GM21526 (cell line): ENCODE data around the gene SMIM23.
"Not testable (repeated sequence)": the region's sequence is repeated elsewhere in the genome, so short reads cannot be mapped to it uniquely, and the experiment has no call there.

Source experiments
- ATAC-seq: cut with Tn5 transposase; IDR thresholded peaks from one replicate; pipeline ENCODE4 v1.9.1; 2021; ENCODE audit warnings: moderate library complexity; ENCODE audit not compliant: unreplicated experiment, low FRiP score

The SMIM23 gene

DNA sequence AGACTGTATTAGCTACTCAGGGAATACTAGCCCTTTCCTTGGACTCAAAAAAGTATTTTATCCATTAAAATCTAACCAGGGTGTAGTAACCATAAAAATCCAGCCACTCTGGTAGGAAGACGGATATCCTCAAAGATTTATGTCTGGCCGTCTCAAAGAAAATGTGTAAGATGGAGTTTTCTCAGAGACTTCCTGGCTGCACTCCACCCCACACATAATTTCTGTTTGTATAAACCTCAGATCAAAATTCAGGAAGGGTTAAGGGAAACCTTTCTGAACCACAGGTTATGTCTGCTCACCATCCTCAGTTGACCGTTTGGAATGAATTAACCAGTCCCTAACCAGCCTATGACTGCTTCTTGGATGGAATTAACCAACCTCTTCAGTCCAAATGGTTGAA lies 13.8 kb upstream of the SMIM23 start:
- ATAC-seq = no peak

DNA sequence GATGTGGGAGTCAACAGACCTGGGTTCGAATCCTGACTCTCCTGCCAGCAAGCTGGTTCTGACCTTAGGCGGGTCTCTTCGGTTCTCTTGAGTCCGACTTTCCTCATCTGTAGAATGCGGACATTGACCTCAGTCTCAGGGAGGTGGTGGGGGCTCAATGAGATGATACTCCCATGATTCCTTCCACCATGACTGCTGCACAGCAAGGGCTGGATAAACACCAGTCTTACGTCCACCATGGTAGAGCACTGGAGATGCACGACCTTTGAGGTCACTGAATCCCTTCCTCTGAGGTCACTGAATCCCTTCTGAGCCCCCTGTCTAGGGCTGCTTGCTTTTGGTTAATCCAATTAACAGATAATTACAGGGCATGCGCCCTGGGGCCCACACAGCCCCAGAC lies 12.5 kb upstream of the SMIM23 start:
- ATAC-seq = no peak

DNA sequence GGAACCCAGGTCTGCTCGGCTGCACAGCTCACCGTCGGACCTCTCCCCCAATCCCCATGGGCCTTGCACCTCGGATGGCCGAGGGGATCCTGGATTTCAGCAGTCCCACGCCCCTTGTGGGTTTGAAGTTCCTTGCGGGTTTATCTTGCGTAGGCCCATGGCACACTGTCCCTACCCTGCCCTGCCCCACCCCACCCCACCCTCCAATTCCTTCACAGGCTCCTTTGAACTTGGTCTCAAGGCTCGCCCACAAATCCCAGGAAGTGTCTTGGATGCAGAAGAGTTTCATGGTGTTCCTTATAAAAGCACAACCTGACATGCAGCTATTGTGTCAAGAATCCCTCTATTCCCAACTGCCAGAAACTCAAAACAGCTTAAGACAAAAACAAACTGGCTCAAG lies 11.2 kb upstream of the SMIM23 start:
- no peak for ATAC-seq

DNA sequence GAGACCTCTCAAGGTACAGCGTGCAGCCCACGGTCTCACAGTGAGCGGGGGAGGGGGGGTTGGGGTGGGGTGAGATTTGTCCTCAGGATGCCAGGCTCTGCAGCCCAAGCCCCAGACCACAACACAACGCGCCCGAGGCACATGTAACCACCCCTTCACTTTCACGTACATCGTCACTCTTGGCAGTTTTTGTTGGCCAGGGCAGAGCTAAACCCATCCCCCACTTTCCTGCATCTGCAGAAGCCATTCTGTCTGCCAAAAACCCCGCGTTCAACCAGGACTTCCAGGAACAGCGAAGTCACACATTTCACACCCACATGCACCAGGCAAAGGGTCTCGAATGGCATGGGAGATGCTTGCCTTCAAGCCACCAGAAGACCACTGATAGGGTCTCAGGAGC lies 9.4 kb upstream of the SMIM23 start:
- ATAC-seq = no peak

DNA sequence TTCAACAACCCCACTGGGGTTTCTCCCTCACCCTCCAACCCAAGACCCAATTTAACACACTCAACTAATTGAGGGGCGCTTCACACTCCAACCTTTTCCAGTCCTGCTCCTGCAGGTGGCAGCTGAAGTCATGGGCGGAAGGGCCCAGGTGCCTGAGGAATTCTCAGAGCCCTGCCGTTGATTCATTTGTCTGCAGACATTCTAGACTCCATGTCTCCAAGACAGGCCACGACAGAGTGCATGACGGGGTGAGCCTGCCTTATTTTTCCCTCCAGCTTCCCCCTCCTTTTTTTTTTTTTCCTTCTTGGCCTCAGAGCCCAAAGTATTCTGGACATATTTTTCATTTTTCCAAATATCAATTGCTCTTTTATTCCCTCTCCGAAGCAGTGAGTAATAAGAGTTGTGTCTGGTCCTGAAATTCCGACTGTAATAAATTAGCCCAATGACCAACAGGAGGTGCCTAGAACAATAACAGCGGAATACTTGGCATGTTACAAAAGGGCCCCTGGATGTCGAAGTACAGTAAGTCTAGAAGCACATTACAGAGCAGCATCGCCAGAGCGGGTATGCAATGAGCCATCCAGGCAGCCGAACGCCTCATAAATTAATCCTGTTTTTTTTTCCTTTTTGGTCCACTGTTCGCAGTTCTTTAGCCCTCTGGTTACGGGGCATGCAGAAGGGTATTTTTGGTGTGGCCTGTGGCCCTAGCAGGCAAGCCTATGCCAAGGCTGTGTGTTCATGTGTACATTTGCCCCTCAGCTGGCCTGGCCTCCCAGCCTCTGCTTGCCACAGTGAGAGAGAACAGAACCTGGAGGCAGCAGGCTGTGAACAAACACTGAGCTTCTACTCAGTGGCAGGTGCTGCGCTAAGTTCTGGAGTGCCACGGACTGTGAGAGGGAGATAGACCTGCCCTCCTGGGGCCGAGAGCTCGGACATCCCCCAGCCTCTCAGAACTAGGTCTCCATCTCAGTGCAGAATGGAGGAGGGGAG lies 8.6 kb upstream of the SMIM23 start:
- ATAC-seq = no peak

DNA sequence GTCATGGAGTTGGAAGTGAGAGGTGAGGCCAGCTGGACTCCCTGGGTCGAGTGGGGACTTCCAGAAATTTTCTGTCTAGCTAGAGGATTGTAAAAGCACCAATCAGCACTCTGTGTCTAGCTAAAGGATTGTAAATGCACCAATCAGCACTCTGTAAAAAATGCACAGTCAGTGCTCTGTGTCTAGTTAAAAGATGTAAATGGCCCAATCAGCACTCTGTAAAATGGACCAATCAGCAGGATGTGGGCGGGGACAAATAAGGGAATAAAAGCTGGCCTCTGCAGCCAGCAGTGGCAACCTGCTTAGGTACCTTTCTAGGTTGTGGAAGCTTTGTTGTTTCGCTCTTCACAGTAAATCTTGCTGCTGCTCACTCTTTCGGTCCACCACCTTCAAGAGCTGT lies 3.9 kb upstream of the SMIM23 start:
- ATAC-seq = not testable (repeated sequence)

GRCh38 chr5:171782332-171782966 lies 3.2 kb upstream of the SMIM23 start:
- no peak for ATAC-seq

DNA sequence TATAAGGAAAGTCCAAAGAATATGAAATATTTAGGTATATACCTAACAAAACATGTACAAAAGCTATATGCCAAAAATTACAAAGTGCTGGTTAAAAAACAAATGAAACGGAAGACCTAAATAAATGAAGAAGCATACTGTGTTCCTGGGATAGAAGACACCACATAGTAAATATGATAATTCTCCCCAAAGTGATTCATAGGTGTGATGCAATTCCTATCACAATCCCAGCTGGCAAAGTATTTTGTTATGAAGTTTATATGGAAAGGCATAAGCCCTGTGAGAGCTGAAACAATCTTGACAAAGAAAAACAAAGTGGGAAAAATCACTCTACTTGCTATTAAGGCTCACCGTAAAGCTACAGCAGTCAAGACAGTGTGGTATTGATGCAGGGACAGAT lies 2.6 kb upstream of the SMIM23 start:
- no peak for ATAC-seq

DNA sequence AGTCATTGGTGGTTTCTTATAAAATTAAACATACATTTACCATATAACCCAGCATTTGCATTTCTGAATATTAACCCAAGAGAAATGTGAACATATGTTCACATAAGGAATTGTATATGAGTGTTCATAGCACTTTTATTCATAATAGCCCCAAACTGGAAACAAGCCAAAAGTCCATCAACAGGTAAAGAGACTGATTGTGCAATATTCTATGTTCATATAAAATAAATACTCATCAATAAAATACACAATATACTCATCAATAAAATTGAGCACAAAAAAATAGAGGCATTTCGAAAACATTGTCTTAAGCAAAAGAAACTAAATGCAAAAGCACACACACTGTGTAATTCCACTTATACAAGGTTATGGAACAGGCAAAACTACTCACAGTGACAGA lies 3.7 kb downstream of the SMIM23 start:
- ATAC-seq = no peak

GRCh38 chr5:171790408-171790807 lies 4.8 kb downstream of the SMIM23 start:
- ATAC-seq = no peak

DNA sequence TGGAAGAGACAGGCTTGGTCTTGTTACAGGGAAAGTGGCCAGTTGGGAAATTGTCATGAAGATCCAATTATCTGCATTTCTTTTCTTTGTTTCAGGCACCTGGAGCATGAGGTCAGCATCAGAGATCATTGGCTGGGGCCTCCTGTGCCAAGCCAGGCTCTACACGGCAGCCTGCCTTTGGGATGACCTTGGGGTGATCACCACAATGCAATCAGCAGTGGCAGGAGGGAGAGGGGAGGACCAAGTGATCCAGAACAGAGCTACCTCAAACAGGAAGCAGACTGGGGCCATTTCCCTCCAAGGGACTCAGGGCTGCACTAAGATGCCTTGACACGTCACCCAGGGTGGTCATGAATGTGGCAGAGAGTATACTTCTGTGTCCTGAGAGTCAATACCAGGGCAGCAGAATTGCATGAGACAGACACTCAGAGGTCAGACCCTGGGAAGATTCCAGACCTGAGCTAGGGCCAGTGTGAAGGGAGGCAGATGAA lies 8.9 kb downstream of the SMIM23 start:
- no peak for ATAC-seq

DNA sequence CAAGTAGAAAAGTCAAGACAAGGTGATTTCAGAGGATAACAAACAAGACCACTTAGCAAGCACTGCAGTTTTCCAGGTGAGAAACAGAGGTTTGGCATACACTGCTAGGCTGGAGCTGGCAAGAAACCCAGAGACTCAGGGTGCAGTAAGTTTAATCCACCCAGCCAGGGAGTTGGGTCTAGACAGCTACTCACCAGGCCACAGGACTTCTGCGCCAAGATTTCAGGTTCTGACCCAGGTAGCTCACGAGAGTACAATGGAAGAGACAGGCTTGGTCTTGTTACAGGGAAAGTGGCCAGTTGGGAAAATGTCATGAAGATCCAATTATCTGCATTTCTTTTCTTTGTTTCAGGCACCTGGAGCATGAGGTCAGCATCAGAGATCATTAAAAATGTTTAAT lies 9.8 kb downstream of the SMIM23 start:
- ATAC-seq = no peak

GRCh38 chr5:171796436-171796835 lies 10.8 kb downstream of the SMIM23 start:
- no peak for ATAC-seq

DNA sequence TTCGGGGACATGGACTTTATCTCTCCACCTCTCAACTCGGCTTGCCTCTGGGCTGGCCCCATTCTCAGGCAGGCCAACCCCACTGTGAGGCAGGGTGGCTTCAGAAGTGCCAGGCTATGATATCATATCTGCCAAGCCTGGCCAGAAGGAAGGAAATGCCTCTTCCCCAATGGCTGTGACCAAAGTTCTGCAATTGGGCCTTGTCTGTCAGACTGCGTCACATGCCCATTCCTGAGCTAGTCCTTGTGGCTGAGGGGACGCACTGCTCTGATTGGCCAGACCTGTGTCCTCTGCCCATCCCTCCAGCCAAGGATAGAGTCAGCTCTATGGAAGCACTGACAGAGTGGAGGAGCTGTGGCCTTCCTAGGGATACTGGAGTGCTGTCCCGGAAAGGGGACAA lies 11.9 kb downstream of the SMIM23 start:
- no peak for ATAC-seq

GRCh38 chr5:171798418-171798817 lies 12.8 kb downstream of the SMIM23 start:
- ATAC-seq = no peak

DNA sequence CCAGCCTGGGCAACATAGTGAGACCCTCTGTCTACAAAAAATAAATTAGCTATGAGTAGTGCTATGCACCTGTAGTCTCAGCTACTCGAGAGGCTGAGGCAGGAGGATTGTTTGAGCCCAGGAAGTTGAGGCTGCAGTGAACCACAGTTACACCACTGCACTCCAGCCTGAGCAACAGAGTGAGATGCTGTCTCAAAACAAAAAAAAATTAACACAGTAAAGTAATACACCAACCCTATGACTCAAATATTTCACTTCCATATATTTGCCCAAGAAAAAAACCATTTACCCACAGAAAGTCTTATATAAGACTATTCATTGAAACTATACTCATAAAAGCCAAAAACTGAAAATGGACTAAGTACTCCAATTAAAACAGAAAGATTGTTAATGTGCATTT lies 16.2 kb downstream of the SMIM23 start:
- ATAC-seq = no peak

- no peak for ATAC-seq
Measured at GRCh38 chr5:171805746-171806145, 20.1 kb downstream of the SMIM23 start.

GRCh38 chr5:171806976-171807747 lies 21.5 kb downstream of the SMIM23 start:
- no peak for ATAC-seq

- ATAC-seq = no peak
Measured at GRCh38 chr5:171808453-171808852, 22.8 kb downstream of the SMIM23 start.

DNA sequence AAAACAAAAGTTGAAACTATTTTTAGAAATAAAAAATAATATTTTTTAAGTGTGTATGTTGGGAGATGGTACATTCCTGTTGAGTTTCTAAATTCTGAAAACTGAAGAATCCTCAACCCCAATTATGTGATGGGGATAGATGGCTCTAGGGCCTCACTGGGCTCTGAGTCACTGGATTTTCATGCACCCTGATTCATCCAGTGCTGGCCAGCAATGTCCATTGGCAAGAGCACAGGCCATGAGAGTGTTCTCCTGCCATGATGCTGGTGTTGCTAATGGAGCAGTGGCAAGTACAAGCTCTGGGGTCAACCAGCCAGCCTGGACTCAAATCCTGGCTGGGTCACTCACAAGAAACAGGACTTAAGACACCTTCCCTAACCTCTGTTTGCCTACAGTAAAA lies 23.3 kb downstream of the SMIM23 start:
- ATAC-seq = no peak

GRCh38 chr5:171810227-171810626 lies 24.6 kb downstream of the SMIM23 start:
- ATAC-seq = no peak
